Adrenal gland (tissue), 19 donors: ENCODE measurements around the gene TMOD4. TPM values are rescaled to one million over a fixed set of nuclear protein-coding genes. Genes with fewer than 3 reads are reported as not detected.
A peak's percentile ranks its signal among the peaks of the same experiment; 100 is the strongest.

Source experiments
- DNase-seq, 7 donors: peaks; one replicate each; pipeline ENCODE4 v3.0.0-alpha.2; 2019 to 2020
- H3K27ac ChIP-seq, 5 donors: fragments of 200-600 bp; sonication (generic) in 4 of 5; 1 replicate in 3 of 5; 2 replicates in 2 of 5; pipeline versions ENCODE4 v1.5.1 to v1.8.0; 2016 to 2020; ENCODE audit warnings: mild to moderate bottlenecking in 1 of 5
- H3K27me3 ChIP-seq: fragments of 200-600 bp; 2 replicates; pipeline ENCODE4 v1.8.0; 2021
- H3K36me3 ChIP-seq, 2 donors: fragments of 200-600 bp; replicated peaks in 1 of 2; 1 replicate in 1 of 2; 2 replicates in 1 of 2; pipeline versions ENCODE4 v1.5.1 to v1.8.0; 2018 to 2022
- H3K4me1 ChIP-seq, 2 donors: fragments of 200-600 bp; replicated peaks in 1 of 2; 1 replicate in 1 of 2; 2 replicates in 1 of 2; pipeline versions ENCODE4 v1.5.1 to v1.8.0; 2018 to 2021
- H3K4me3 ChIP-seq, 4 donors: fragments of 200-600 bp; sonication (generic) in 3 of 4; one replicate each; pipeline ENCODE4 v1.5.1; 2016 to 2018
- H3K9me3 ChIP-seq, 3 donors: fragments of 200-600 bp; sonication (generic) in 1 of 3; replicated peaks in 1 of 3; 1 replicate in 2 of 3; 2 replicates in 1 of 3; pipeline versions ENCODE4 v1.5.1 to v1.8.0; 2016 to 2021
- POLR2A ChIP-seq, 2 donors: fragments of 450-650 bp; IDR thresholded peaks; one replicate each; pipeline ENCODE4 v1.6.1; 2017; ENCODE audit warnings: antibody characterized with exemption in 2 of 2, mild to moderate bottlenecking in 2 of 2, moderate library complexity in 1 of 2
- WGBS, 4 donors: extraction: QIAGEN DNeasy Blood & Tissue Kit in 2 of 4; methylation state at CpG; one replicate each; pipeline versions ENCODE4 v1.1.5 to v1.1.7; 2013 to 2017; 5-methylcytosine and 5-hydroxymethylcytosine counted together
- intact Hi-C, 2 donors: fragments of 100-400 bp; cut with DNase I; formaldehyde crosslinking; loops; one replicate each; pipeline versions ENCODE4 v1.14.1 to v1.15.0; 2022 to 2023
- long read RNA-seq, 10 donors: library from polyadenylated mRNA in 3 of 10; unstranded in 2 of 10; stranded (forward) in 1 of 10; transcript quantifications; one replicate each; pipeline ENCODE4 v2.0.0 and lab custom pipeline, GENCODE V29; 2021 to 2026
- polyA plus RNA-seq, 3 donors: library from polyadenylated mRNA; stranded (reverse); fragments of 200-250 nt in 2 of 3; fragments of 350-450 nt in 1 of 3; fragmentation: Illumina TruSeq in 1 of 3; extraction: RNeasy Lipid Tissue Mini Kit (QIAGEN cat#74804) in 1 of 3; gene quantifications; one replicate each; pipeline ENCODE4 v1.2.3, GENCODE V29; 2013 to 2014
- total RNA-seq, 9 donors: library from RNA; depleted of rRNA in 4 of 9; stranded (reverse); fragments of >200 nt in 4 of 9; fragments of 120-200 nt in 1 of 9; fragmentation: NEBNext Ultra II Directional in 1 of 9; extraction: Animal tissue kit (Norgen Biotek cat#: 25700) in 1 of 9; gene quantifications; one replicate each; pipeline versions ENCODE4 v1.1.0 to v1.2.4, GENCODE V29; 2013 to 2023
- TF ChIP-seq, protein P1 (sequence below), 6 experiments: fragments of 450-650 bp in 4 of 6; fragments of 200-600 bp in 2 of 6; sonication (generic) in 1 of 6; IDR thresholded peaks; 1 replicate in 5 of 6; 2 replicates in 1 of 6; pipeline versions ENCODE4 v1.5.1 to v1.8.0; 2016 to 2021; ENCODE audit warnings: antibody characterized with exemption in 6 of 6, mild to moderate bottlenecking in 2 of 6, moderate library complexity in 1 of 6
- donor health status: healthy with polysubstance abuse.
- donor health status: Bipolar disorder and iron deficiency.
- donor health status: DM: yes; HTN: yes; CAD: no.
- donor health status: DM: no; HTN: no; CAD: no.
- donor health status: DM: no; HTN: no; CAD: no.
- donor health status: DM: yes; HTN: yes; CAD: no.

Gene TMOD4
- 1 to 10 TPM in 1 of 9 donors, under 1 TPM in 2, not detected in 6; 0.28 to 1.2 (median 0.60) TPM for total RNA-seq
- under 1 TPM in 2 of 3 donors, not detected in 1; 0.84 to 0.88 TPM for polyA plus RNA-seq
- long read RNA-seq, donor 1 = 0 reads
- long read RNA-seq, donor 2 = 0 reads
- long read RNA-seq, donor 3 = 0 reads
- long read RNA-seq, donor 4 = 0 reads
- long read RNA-seq, donor 5 = 0 reads
- long read RNA-seq, donor 6 = 0 reads
- long read RNA-seq, donor 7 = 0 reads
- long read RNA-seq, donor 8 = 0 reads
- long read RNA-seq, donor 9, partial matches to known transcripts = 0 of 1 reads
- long read RNA-seq, donor 9, other reads (novel, unspliced or antisense) = 0 of 1 reads
- long read RNA-seq, donor 10 = 0 reads

DNA sequence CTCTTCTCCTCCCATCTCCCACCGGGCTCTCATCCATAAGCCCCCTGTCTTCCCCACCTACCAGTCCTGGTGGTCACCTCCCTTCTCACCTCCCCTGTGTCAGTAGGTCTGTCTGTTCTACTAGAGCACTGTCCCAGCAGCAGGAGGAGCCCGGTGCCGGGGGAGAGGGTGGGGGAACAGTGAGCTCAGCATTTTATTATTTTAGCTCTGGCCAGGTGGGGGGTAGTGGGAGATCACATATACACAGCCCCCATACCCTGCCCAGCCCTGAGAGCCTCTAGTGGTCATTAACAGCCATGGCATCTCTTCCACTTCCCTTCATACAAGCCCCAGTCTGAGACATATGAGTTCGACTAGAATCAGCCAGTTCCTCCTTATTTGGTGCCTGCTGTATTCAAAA, at the start of gene TMOD4:
TMOD4 (minus strand) TSS at position 119 of the 400 bp plus-strand sequence. CDS start 1,106 bp downstream, outside the sequence.
- DNase-seq = no peak
- Histone ChIP-seq H3K27ac (no peak within 1 kb of the TSS), H3K27me3 (no peaks in the 10 kb centered on the region), H3K4me1 (no peaks in the 10 kb centered on the region), H3K4me3 (no peak within 1 kb of the TSS), H3K36me3 (peaks cover 0 to 66% of the 10 kb centered on the region in 2 donors), H3K9me3 (no peaks in the 10 kb centered on the region)
- intact Hi-C loops = no loop called here
- TF ChIP-seq POLR2A (IDR thresholded peaks at IDR 0.05) = no peak
- TF ChIP-seq, protein P1, sequence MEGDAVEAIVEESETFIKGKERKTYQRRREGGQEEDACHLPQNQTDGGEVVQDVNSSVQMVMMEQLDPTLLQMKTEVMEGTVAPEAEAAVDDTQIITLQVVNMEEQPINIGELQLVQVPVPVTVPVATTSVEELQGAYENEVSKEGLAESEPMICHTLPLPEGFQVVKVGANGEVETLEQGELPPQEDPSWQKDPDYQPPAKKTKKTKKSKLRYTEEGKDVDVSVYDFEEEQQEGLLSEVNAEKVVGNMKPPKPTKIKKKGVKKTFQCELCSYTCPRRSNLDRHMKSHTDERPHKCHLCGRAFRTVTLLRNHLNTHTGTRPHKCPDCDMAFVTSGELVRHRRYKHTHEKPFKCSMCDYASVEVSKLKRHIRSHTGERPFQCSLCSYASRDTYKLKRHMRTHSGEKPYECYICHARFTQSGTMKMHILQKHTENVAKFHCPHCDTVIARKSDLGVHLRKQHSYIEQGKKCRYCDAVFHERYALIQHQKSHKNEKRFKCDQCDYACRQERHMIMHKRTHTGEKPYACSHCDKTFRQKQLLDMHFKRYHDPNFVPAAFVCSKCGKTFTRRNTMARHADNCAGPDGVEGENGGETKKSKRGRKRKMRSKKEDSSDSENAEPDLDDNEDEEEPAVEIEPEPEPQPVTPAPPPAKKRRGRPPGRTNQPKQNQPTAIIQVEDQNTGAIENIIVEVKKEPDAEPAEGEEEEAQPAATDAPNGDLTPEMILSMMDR (IDR thresholded peaks at IDR 0.05) = peak in 5 of 6 experiments; percentile 8 to 28 (median 15)
- 59 to 70% (median 65%) methylated on average over 4 of the region's 4 CpGs for WGBS, 4 donors

DNA sequence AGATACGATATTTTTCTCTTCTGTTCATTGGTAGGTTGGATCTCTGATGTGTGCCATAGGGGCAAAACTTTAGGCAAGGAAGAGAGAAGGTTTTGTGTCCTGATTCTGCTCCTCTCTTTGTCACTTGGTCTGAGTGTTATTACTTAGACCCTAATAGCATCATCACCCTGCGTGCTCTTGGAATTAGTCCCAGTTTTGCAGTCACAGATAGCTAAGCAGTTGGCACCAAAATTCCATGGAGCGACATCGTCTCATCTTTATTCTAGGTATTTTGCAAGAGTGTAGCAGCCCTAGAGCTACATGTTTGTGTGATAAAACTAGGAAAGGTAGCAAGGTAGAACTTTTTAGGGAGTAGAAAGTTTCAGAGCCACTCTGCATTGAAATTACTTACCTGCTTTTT, 46.3 kb upstream of the TMOD4 start:
- intact Hi-C loops = no loop called here
- H3K4me1 ChIP-seq = peaks cover 0 to 13% of the 10 kb centered on the region in 2 donors
- H3K36me3 ChIP-seq = peaks cover 0 to 30% of the 10 kb centered on the region in 2 donors
- H3K27me3 ChIP-seq = no peaks in the 10 kb centered on the region
- DNase-seq = peak in 6 of 7 donors; percentile 54 to 80 (median 69)
- no peak overlapping the region for H3K4me3 ChIP-seq
- H3K27ac ChIP-seq = peak overlapping the region in 2 of 5 donors; percentile 6 to 11
- 42 to 57% (median 55%) methylated on average over 4 of the region's 4 CpGs for WGBS, 4 donors
- H3K9me3 ChIP-seq = no peaks in the 10 kb centered on the region
- TF ChIP-seq POLR2A (IDR thresholded peaks at IDR 0.05) = no peak
- TF ChIP-seq, protein P1 (IDR thresholded peaks at IDR 0.05) = no peak

DNA sequence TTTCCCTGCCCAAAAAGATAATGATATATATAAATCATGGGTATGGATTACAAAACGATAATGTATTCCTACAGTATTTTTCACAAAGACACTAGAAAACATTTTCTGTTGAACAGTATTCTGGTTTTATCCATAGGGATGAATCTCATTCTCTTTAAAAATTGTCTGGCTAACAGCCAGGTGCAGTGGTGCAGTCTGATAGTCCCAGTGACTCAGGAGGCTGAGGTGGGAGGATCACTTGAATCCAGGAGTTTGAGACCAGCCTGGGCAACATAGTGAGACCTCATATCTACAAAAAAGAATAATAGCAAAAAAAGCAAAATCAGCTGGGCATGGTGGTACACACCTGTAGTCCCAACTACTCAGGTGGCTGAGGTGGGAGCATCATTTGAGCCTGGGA, 45.8 kb upstream of the TMOD4 start:
- Histone ChIP-seq H3K36me3 (peaks cover 0 to 28% of the 10 kb centered on the region in 2 donors), H3K4me3 (no peak overlapping the region), H3K27me3 (no peaks in the 10 kb centered on the region), H3K4me1 (peaks cover 0 to 13% of the 10 kb centered on the region in 2 donors), H3K27ac (peak overlapping the region in 1 of 5 donors; percentile 6), H3K9me3 (no peaks in the 10 kb centered on the region)
- WGBS, 4 donors = 60 to 76% (median 72%) methylated on average over 1 of the region's 1 CpG
- intact Hi-C loops = no loop called here
- no peak for TF ChIP-seq POLR2A (IDR thresholded peaks at IDR 0.05)
- TF ChIP-seq, protein P1 (IDR thresholded peaks at IDR 0.05) = no peak
- peak in 1 of 7 donors; percentile 41 for DNase-seq

DNA sequence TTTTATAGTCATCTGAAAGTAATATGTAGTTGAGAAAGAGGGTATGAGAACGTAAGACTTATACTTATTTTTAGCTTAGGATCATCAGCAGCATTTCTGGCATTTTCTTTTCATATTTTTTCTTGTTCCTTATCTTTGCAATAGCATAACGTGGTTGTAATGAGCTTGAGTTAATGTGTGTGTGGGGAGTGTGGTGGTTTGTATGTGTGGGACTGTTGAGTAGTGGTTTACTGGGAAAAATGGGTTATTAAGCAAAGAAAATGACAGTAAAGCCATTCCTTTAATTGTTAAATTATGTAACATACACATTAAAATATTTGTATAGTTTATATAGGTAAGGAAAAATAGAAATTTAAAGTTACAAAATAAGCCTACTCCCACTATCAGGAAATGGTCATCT, 37.8 kb upstream of the TMOD4 start:
- no peak overlapping the region for H3K4me3 ChIP-seq
- intact Hi-C loops = no loop called here
- peaks cover 0 to 21% of the 10 kb centered on the region in 2 donors for H3K36me3 ChIP-seq
- no peaks in the 10 kb centered on the region for H3K27me3 ChIP-seq
- H3K9me3 ChIP-seq = no peaks in the 10 kb centered on the region
- peaks cover 0 to 3% of the 10 kb centered on the region in 2 donors for H3K4me1 ChIP-seq
- TF ChIP-seq POLR2A (IDR thresholded peaks at IDR 0.05) = no peak
- TF ChIP-seq, protein P1 (IDR thresholded peaks at IDR 0.05) = no peak
- no peak overlapping the region for H3K27ac ChIP-seq
- DNase-seq = no peak
- WGBS, 4 donors = 14 to 35% (median 24%) methylated on average over 2 of the region's 2 CpGs
